Measurements from ENCODE around the gene ASB1.

DNA sequence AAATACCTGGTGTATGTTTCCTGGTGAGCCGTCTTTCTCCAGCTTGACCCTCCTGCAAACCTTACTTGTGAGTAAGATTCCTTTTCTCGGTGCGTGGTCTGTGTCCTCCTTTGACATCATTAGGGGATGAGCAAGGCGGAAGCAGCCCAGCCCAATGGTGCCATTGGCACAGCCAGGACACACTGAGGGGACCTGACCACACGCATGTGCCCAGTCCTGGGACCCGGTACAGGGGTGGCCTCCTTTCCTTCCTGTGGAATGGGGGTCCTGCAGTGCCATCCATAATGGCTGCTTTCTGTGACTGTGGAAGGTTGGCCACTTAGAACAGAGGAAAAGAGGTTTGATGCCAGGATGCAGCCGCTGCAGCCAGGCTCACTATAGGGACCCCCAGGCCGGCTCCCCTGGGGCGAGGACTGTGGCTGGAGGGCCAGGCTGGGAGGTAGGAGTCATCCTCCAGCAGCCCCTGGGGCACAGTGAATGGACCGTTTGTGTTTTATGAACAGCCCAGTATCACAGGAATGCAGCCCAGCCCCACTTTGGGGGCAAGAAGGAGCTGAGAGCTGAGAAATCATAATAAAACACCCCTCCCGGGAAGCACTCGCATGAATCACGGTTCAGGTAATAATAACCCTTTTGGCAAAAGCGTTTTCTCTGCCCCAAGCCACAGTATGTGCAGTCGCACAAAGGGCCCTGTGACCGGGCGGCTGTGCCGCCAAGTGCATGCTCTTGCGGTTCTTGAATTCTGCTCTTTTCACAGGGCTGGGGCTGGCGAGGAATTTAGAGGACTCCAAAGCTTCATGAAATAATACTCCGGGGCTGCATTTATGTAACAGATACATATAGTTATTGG, 73.2 kb downstream of the ASB1 start:
- TF ChIP-seq TAF1 (IDR thresholded peaks at IDR 0.05; ENCODE audit: borderline replicate concordance, low read depth, low read length): no peak
- TF ChIP-seq POLR2AphosphoS5 (IDR thresholded peaks at IDR 0.05; ENCODE audit: low read depth, low read length): no peak
- no peak for TF ChIP-seq POLR2A (IDR thresholded peaks at IDR 0.05; ENCODE audit: low read depth, low read length)

All from GM12892 (cell line).